CD4-positive, alpha-beta T cell treated with Interleukin-12 subunit alpha and Interleukin-12 subunit beta, for 1 hour (primary cell): Measurements from ENCODE around the gene CST9L.
A peak's percentile ranks its signal among the peaks of the same experiment; 100 is the strongest.

ENCODE experiments used
- DNase-seq: peaks from one replicate; pipeline ENCODE4 v3.0.0-alpha.2; 2020

CST9L gene, protein sequence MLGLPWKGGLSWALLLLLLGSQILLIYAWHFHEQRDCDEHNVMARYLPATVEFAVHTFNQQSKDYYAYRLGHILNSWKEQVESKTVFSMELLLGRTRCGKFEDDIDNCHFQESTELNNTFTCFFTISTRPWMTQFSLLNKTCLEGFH

DNA sequence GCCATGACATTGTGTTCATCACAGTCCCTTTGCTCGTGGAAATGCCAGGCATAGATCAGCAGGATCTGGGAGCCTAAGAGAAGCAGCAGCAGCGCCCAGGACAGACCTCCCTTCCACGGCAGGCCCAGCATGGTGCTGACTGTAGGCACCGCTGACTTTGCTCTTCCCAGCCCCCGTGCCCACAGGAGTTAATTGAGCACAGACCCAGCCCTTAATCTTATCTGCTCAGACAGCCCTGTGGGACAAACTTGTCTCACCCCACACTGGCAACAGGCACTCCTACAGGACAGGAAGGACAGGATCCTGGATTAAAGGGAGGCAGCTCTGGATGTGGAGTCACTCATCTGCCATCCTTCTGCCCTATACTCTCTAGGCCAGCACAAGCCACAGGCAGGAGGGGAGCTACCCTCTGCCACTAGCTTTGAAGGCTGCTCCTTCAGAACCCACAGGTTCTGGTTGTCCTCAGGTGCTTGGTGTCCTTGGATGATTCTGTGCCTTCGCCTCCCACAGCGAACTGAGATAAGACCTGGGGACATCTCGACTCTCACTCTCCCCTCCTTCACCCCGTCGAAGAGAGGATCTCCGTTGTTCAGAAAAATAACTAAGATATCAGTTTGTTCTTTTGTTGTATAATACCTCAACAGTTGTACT, at the start of gene CST9L:
Gene CST9L (minus strand): TSS at position 165 of the 651 bp plus-strand sequence. CDS start 34 bp downstream, at position 131.
- DNase-seq, result no peak

DNA sequence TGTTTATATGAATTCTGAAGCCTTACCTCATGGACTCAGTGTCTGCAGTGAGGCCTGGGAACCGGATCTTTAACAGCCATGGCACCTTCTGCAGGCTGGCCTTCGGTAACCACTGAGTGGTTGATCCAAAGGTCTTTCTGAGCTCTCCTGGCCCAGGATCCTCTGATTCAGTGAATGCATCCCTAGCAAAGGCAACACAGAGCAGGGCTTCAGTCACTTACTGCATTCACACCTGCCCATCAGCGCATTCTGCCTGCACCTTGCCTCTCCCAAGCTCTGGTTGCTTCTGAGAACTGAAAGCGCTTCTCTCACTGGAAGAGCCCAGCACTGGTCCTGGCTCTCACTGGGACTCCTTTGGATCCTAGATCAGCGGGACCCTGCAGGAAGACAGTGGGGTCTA, 45.9 kb upstream of the CST9L start:
- no peak for DNase-seq

DNA sequence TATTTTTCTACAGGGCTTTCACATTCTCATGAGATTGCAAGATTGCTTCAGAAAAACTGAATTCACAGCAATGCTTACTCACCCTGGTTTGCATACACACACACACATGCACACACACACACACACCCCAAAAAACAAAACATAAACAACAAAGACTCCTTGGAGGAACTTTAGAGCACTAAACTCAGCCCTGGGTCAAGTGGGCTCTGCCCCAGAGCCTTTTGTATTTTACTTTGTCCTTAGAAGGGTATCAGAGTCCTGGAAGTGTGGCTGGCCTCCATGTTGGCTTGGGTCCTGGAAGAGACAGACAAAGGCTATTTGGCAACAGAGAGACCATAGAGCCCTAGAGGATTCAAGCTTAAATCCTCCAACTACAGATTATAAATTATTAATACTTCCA, 45.4 kb upstream of the CST9L start:
- no peak for DNase-seq

DNA sequence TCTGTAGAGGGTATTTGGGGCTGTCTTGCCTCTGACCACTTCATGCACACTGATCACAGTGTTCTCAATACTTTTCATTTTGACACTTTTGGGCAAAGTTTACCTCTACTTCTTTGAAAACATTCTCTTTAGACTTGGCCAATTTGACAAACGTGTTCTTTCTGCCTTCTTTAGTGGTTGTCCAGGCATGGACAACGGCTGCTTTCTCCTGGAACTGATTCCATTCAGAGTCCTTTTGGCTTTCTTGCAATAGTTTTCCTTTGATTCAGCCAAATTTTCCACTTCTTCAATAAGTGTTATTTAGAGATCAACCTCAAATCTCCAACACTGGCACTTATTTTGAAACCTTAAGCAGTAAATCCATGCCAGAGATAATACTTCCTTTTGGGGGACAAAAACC, 44.1 kb upstream of the CST9L start:
- DNase-seq, result no peak

DNA sequence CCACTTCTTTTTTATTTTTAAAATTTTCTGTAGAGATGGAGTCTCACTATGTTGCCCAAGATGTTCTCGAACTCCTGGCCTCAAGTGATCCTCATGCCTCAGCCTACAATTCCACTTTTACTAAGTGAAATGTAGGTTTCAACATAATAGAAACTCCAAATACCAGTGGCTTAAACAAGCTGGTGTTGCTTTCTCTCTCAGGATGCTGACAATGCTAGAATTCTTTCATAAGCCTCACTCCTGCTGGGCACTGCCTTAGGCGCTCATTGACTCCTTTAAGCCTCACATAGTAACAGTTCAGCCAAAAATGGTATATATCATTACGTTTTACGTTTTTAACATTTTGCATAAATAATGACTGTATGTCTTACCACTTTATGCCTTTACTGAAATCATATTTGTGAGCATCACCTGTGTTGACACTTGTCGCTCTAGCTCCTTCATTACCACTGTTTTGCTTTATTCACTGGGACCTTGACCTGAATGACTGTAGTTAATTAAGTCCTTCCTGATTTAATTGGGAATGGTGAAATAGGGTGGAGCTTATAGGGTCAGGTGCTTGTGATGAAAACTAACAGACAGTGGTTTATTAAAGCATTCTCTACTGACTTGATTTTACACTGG, 41.3 kb upstream of the CST9L start:
- DNase-seq, result no peak

DNA sequence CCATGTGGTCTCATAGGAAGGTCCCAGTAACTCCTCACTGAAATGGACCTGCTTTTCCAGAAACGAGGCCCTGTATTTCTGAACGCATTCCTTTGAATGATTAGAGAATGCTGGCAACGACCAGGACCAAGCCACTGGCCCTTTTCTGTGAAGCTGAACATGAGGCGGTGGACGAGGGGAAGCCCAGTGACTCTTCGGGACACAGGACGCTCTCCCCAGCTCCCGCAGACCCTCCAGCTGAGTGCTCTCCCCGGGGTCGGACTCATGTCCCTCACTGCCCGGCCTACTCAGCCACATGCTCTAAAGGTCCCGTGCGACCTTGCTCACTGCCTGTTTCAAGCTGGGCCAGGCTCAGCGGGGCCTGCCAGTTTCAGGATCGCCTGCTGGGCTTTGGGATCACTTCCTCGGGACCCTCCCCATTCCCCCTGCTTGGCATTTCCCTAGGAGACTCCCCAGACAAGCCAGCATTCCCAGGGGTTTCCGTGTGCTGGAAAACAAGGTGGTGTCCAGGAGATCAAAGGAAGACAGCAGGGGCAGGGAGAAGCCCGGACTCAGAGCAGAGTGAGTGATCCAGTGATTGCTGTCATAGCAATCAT, 40.1 kb upstream of the CST9L start:
- DNase-seq, result no peak

DNA sequence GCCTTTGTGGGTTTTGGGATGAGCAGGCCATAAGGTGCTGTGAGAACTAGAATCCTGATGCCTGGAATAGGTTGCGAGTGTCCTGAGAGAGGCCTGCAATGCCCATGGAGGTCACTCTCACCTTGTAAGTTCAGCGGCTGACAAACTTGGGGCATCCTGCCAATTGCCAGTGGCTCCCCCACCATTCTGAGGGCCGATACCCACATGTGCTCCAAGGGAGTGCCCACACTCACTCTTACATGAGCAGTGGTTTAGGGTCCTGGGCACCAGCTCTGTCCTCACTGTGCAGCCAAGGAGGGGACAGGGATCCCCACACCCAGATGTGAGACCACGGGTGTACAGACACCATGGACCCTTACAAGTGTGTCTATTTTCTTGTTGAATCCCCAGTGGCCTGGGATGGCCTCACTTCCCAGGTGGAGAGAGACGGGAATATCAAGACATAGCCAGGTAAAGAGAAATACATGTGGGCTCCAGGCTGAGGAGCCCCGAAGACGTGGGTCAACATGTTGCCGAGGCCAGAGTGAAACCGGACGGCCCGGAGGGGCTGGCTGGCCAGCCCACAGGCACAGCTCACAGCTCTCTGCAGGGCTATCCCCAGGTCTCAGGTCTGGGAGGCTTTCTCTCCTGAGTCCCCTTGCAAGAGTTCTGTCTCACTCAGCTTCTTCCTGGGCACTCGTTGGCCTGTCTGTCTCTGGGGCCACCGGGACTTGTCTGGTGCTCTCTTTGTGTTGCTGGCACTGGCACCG, 39.4 kb upstream of the CST9L start:
- DNase-seq, result no peak

DNA sequence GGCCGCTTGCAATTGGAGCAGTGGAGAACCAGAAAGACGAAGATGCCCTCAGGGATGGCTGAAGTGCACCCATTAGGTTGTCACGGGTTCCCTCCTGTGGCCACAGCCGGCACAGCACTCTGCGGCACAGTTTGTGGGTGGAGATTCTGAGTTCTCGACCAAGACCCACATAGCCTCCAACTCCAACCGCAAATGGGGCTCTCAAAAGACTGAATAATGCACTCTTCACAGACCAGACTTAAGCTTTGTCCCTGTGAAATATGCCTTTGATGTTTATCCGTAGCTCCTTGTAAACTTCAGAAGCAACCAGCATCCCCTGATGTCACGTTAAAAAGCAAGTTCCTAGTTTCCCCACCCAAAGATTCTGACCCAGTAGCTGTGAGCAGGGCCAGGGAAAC, 38.4 kb upstream of the CST9L start:
- DNase-seq, result peak; percentile 68

DNA sequence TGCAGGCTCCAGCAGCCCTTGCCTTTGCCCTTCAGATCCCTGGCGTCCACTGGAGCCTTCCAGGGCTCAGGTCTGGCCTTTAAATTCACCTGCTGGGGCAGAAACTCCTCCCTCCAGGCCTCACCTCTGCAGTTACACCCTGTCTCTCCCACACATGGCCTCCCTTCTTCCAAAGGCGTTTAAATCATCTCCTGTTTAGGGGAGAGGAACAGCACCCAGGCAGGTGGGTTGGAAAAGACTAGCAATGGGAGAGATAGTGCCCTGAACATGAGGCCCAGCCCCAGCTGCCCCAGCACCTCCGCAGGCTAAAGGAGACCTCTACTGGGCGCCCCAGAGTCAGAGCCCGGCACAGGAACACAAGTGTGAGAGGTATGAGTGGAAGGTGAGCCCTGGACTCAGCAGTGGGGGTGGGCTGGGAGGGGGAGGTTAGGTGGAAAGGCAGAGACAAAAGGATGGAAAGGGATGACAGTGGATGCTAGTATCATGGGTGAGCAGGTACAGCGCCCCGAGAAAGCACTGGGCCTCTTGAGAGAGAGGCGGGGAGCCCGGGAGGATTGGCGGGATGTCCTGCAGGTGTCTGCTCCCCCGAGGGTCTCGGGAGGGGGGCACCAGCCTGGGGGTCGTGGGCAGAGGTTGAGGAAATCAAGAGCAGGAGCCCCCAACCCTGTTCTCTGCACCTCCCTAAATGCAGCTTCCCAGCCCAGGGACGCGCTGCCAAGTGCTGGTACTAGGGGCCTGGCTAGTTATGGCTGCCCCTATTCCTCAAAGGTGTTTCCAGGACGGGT, 37.8 kb upstream of the CST9L start, which contains the start of gene CST9:
Gene CST9 (minus strand): TSS at position 51 of the 785 bp plus-strand sequence. CDS start 53 bp downstream, outside the sequence.
- no peak for DNase-seq

DNA sequence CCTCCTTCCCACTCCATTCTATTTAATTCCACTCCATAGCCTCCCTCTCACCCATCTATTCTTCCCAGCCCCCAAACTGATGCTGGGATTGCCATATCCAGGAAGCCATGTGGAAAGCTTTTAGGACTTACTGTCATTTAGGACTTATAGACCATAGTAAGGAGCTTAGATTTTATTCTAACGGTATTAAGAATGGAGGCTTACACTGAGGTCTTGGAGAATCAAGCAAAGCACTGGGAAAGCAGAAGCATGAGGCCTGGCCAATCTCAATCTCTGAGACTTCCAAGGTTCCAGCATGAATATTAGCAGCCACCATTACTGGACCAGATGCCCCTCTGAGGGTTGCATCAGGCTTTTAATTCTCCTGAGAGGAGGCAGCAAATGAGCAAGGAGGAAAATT, 36.0 kb upstream of the CST9L start:
- DNase-seq, result no peak

DNA sequence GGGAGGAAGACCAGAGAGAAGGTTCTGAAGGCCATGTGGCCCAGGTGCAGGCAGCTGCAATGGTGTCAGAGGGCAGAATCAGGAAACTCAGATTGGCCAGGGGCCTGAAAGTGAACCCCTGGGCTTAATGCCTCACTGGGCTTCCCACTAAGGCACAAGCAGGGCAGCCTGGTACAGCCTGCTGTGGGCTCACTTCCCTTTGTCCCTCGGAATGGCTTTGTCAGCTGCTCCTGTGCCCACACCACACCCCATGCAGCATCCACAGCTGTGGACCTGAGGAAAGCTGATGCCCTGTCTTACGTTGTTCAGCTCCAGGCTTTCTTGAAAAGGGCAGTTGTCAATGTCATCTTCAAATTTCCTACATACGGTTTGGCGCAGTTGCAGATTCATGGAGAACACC, 35.0 kb upstream of the CST9L start:
- DNase-seq, result no peak

DNA sequence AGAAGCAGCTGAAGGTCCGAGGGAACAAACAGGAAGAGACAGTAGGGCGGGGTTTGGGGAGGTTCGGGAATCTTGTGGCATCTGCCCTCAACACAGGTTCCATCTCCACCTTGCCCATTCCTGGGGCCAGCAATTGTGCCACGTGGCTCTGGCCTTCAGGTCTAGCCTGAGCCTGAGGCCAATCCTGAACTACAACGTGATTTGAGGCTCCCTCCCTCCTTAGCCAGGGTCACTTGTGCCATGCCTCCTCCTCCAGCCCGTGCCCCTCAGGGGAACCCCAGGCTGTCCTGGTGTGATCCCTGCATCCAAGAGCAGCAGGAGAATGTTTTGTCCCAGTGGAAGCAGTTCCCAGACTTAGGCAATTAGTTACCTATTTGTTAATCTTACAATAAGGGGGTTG, 34.4 kb upstream of the CST9L start:
- DNase-seq, result no peak

DNA sequence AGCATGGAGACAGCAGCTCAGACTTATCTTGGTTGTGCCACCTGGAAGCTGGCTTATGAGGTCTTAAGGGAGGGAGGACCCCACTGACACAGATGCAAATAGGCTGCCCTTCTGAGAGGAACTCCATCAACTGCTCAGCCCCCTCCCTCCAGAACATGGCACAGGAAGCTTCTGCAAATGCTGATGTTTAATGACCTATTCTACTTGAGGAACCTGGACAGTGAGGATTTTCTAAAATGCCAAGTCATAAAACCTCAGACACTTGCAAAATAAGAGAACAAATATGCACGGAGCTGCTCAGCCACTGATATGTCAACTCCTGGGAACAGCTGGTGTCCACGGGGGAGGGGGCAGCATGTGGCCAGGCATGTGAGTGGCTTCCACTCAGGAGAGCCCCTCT, 34.0 kb upstream of the CST9L start:
- no peak for DNase-seq

DNA sequence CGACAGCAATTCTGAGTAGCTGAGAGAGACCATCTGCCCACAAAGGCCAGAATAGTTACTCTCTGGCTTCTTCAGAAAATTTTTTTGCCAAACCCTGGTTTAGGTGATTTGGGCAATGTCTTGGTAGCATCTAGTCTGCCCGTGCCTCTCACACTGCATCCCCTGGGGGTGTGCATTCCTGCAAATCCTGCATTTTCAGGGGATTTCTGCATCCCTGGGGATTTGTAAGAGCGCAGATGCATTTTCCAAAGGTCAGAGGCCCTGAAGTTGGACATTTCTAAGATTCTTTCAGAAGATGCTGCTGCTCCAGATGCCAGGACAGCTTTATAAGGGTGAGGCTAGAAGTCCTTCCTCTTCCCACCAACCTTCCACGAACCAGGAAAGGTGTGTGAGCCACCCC, 33.4 kb upstream of the CST9L start:
- no peak for DNase-seq

DNA sequence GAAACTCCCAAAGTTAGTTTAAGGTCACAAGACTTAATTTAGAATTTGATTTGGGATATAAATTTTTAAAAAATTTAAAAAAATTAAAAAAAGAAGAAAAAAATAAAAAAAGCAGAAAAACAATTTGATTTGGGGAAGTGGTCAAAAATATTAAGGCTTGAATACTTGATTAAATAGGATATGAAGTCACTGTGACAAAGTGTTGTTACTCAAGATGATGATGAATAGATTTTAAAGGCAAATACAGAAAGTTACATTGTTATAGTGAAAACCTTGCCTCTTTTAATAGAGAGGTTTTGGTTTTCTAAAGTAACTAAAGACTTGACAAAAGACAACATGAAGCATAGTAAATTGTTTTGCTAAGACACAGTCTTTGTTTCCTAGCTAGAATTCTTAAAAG, 30.2 kb upstream of the CST9L start:
- DNase-seq, result no peak

DNA sequence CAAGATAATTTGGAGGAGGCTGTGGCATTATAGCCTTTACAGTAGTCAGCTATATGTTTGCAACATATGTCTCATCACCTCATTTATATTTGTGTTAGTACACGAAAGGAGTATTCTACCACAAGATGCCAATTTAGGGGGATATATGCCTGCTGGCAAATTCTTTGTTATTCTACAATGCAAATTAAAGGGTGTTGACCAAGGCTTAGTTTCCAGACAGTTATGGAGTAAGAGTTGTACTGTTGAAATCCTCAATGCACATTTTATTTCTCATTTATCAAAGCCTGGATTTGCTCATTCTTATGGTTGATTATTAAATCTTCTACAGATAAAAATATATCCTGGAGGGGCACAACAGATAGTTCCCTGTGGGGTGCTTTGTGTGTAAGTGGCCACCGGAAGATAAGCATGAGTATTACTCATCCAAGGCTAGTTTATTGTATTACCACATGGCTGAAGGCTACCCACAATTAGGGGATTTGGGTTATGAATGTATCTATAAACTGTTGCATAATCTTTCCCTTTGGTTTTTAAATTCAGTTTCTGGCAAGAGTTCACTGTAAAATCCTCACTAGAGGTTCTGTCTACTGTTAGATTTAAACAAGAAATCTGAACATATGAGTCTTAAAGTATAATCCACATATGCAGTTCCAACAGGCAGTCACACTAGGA, 28.4 kb upstream of the CST9L start:
- no peak for DNase-seq

DNA sequence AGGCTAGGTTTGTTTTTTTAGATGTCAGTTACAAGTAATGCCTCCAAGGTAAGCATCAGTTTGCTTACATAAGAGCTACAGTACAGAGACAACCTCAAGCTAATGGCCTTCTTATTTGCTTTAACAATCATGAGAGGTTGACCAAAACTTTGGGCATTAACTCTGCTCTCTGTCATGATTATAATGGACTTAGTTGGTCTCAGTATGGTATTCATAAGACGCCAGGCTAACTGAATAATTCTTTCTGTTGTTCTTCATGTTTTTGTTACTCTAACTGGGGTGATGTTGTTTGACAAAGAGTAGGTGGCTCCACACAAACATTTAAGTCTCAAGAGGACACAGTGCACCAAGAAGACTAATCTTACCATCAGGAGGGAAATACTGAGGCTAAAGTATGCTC, 27.7 kb upstream of the CST9L start:
- no peak for DNase-seq

DNA sequence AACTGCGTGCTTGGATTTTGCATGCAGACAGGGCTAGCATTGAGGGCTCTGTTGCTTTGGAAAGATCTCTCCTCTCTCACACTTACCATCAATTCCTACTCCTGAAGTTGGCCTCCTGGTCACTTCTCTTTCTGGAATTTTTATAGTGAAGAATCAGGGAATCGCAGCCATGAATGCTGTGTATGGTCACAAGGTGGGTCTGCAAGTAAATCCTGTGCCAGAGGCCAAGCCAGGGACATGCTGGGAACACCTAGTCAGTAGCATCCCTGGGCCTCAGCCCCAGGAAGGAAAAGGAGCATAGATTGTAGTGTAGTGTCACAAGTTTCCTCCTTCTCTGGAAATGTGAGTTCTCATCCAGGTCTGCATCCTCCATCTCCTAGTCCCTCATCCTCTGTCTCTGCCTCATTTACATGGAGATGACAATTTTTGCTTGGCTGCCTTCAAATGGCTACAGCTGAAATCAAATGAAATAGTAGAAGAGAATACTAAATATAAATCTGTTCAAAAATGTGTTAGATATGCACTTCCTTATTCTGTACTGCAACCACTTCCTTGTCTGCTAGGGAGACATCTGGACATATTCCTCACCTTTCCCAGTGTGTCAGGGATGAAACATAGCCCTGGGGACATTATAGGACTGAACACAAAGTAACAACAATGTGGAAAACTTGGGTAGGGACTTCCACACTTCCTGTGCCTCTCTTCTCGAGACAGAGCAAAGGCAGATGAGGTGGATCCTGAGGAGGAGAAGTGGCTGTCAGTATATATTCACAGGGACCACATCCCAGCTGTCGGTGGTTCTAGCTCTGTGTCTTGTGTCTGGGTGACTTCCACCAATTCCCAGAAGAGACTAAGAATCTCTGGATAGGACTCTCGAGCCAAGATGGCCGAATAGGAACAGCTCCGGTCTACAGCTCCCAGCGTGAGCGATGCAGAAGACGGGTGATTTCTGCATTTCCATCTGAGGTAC, 20.4 kb upstream of the CST9L start:
- DNase-seq, result no peak

DNA sequence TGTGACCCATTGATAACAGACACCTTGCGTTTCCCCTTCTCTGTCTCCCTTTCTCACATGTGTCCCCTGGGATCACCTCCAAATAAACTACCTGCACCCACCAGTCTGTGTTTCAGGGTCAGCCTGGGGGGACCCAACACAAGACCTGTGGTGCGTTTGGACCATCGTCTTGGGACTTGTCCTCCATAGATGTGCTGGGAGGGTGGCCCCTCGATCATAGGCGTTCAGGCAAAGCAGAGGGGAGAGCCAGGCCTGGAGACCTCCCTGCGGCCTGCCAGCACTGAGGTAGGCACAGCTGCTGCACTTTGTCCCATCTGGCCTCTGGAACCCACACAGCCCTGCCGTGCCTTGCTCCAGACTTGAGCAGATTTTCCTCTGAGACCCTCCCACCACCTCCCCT, 19.3 kb upstream of the CST9L start:
- DNase-seq, result no peak

DNA sequence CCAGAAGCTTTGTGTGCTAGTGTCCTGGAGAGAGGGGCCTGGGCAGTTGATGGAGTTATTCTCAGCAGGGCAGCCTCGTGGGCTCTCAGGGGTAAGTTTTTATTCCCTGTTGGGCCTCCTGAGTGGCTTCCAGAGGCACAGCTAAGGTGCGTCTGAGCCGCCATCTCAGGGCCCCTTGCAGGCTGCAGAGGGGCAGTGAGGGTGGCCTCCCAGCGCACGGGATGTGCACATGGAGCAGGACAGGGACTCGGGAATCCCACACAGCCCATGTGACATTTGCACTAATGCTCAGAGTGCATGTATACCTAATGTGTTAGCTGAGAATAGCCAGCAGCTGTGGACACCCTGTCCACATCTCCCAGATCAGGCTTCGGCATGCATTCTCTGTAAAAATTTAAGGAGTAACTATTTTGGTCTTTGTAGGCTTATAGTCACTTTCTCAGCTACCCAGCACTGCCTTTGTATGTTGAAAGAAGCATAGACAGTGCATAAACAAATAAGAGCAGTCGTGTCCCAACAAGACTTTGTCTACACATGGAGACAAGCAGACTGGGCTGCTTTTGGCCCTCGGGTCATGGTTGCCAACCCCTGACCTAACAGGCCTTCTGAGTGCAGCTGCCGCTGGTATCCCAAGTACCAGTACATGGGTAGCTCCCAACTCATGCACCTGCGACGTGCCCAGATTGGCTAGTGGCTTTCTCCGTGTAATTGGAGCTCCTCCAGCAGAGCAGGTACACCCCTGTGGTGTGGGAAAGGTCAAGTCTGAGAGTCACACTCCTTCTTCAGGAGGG, 18.6 kb upstream of the CST9L start:
- DNase-seq, result no peak
